ENCODE data around the gene SLC25A29.

DNA sequence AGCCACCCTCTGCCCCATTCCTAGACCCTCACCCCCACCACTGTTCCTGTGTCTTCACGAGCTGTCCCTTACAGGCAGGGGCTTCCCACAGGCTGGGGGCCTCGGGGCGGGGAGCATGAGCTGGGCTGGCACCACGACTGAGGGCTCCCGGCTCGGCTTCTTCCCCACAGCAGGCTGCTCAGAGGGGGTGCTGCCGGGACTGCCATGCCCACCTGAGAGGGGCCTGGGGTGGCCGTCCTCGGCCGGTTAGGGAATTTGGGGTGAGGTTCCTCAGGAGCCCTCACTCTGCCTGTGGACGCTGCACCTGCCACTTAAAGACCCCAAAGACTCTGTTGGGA is 23.7 kb upstream of the SLC25A29 start:
- TF ChIP-seq, protein P1, sequence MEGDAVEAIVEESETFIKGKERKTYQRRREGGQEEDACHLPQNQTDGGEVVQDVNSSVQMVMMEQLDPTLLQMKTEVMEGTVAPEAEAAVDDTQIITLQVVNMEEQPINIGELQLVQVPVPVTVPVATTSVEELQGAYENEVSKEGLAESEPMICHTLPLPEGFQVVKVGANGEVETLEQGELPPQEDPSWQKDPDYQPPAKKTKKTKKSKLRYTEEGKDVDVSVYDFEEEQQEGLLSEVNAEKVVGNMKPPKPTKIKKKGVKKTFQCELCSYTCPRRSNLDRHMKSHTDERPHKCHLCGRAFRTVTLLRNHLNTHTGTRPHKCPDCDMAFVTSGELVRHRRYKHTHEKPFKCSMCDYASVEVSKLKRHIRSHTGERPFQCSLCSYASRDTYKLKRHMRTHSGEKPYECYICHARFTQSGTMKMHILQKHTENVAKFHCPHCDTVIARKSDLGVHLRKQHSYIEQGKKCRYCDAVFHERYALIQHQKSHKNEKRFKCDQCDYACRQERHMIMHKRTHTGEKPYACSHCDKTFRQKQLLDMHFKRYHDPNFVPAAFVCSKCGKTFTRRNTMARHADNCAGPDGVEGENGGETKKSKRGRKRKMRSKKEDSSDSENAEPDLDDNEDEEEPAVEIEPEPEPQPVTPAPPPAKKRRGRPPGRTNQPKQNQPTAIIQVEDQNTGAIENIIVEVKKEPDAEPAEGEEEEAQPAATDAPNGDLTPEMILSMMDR (IDR thresholded peaks at IDR 0.05) = no peak
- TF ChIP-seq POLR2A (IDR thresholded peaks at IDR 0.05) (no peak), POLR2AphosphoS5 (IDR thresholded peaks at IDR 0.05) (no peak)

All from stomach (tissue), 4 donors.